GM19035 (cell line): ENCODE measurements around the gene PDILT.

Experiments used
- ATAC-seq: cut with Tn5 transposase; IDR thresholded peaks from one replicate; pipeline ENCODE4 v1.9.1; 2021; ENCODE audit not compliant: unreplicated experiment

PDILT gene

DNA sequence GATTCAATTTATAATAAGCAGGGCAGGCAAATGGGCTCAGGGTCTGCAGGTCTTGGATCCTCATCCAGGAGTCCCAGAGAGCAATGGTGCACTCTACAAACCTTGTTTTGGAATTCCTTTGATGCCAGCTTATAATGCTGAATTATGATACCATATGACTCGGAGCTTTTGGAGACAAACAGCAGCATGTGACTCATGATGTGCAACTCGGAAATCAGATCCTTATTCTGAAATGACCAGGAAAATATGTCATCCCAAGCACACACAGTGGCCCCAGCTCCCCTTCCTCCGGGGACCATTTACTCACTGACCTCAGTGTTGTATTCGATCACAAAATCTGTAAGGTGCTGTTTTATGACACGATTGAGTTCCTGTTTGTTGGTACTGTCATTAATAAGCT lies 31.8 kb downstream of the PDILT start:
- no peak for ATAC-seq

GRCh38 chr16:20369452-20370054 lies 35.0 kb downstream of the PDILT start:
- ATAC-seq: no peak

DNA sequence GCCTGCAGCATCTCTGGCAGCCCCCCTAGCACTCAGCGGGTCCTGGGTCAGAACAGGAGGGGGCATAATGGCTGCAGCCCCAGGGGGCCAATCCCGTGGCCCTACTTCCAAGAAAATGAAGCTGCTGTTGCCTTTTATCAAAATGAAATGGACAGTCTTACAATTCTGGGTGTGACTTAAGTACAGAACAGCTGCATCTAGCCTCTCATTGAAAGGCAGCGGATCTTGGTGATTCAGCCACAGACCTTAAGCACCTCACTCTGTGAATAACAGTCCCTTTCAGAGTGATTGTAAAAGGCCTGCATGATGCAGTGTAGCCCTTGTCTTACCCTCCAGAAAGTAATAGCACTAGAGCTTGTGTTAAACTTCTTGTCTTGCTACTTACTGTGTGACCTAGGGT lies 40.5 kb downstream of the PDILT start:
- no peak for ATAC-seq

GRCh38 chr16:20363191-20363590 lies 41.3 kb downstream of the PDILT start:
- no peak for ATAC-seq

DNA sequence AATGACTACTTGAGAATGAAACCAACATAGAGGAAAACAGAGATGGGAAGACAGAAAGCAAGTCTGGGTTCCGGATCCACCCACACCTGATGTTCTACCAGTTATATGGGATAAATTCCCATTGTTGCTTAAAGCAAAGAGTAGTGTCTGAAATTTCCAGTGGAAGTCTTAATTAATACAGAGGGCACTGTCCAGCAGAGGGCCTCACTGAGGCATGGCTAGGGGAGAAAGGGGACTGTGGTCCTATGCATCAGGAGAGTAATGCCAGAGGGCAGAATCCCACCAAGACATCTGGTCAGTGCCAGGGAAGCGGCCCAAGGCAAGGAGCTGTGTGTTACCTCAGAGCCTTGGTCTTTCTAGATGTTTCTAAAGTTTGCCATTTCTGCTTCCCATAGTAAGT lies 44.5 kb downstream of the PDILT start:
- no peak for ATAC-seq

DNA sequence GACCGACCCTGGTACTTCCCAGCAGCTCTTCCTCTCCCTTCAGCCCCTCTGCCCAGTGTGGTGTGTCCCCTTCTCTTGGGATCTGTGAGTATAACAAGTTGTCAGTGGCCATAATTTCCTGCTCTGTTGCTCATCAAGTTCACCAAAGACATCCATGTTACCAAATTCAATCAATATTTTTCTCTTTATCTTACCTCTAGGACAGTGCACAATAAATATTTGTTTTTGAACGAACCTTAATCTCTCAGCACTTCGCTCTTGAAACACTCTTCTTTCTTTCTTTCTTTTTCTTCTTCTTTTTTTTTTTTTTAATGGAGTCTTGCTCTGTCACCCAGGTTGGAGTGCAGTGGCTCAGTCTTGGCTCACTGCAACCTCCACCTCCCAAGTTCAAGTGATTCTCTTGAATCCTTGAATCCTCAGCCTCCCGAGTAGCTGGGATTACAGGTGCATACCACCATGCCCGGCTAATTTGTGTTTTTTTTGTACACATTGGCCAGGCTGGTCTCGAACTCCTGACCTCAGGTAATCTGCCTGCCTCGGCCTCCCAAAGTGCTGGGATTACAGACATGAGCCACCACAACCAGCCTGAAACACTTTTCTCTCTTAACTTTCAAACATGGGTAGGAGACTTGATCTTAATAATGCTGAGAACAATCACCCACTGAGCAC lies 49.3 kb downstream of the PDILT start:
- ATAC-seq: no peak

DNA sequence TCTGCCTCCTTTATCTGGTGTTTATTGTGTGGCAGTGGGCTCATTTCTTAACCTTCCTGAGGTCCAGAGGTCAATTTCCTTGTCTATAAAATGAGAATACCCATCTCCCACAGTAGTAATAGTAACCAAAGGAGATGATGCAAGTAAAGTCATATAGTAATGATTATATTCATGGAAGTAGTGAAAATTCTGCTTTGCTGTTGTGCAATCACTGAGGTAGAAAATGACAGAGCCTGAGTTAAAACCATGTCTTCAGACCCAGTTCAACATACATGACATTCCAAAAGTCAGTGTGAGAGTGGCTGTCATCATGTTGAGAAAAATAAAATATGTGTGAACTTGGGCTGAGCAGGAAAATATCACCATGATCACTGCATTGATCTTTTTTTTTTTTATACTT lies 51.2 kb downstream of the PDILT start:
- no peak for ATAC-seq

- ATAC-seq: no peak
Measured at GRCh38 chr16:20352615-20353014, 51.9 kb downstream of the PDILT start, which contains the start of gene UMOD. Gene UMOD (minus strand): TSS chr16:20352715. CDS start chr16:20350737, 1,978 bp downstream.

DNA sequence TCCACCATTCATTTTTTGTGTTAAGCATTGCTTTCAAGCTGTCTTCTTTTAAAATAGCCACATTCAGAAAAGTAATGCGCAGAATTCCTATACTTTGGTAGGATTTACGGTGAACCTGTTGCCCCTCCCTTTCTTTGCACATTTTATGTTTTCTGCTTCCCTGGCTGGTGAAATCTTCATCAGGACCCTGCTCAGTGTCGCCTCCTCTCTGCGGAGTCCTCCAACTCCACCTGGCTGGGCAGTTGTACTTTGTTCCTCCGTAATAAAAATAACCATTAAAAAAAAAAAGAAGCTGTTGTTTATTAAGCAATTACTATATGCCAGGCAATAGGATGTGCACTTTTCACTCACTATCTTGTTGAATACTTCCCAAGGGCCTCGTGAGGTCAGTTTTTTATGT lies 54.9 kb downstream of the PDILT start:
- no peak for ATAC-seq

DNA sequence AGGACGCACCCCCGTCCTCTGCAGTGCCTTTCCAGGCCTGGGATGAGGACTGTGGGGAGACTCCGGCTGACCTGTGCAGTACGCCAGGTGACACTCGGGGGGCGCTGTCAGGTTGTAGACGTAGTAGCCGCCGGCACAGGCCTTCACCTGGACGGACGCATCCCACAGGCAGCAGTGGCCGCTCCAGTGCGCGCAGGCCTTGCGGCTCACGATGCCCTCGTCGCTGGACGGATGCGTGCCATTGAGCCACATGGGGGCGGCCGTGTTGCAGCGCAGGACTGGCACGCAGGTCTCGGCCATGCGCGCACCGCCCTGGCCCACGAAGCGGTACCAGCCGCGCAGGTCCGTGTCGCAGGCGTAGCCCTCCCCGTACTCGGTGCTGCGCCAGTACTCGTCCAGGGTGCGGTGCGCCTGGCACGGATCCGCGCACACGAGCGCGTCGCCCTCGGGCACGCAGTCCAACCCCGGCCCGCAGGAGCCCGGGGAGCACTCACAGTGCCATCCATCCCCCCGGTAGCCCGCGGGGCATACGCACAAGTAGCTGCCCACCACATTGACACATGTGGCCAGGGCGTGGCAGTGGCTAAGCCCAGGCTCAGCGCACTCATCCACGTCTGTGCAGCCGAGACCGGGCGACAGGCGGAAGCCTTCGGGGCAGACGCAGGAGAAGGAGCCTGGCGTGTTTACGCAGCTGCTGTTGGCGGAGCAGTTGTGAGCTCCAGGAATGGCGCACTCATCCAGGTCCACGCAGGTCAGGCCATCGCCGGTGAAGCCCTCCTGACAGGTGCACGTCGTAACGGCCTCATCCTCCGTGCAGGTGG lies 56.0 kb downstream of the PDILT start:
- no peak for ATAC-seq

DNA sequence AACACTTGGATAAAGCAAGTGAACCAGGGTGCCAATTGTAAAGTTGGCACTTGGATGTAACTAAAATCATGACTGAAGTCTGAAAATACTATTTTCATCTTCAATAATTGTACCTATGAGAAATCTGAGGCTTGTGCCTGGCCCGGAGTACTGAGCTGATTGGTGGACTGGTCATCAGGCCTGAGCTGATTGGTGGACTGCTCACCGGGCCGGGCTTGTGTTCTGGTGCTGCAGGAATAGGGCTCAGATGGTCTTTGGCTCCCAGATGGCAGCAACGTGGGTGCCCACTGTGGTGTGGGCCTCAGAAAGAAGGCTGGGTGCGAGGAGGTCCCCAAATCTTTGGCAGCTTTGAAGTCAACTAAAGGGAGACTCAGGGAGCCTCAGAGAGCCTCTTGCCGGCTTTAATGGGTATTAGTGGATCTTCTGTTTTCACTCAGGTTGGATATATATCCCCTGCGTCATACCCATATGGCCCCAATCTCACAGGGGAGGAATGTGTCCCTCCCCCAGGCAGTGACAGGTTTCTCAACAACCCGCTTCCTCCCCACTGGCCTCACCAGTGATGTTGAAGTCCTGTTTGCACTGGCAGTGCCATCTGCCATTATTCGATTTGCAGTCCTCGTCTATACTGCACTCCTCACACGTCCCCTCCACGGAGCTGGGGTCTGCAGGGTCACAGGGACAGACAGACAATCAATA lies 56.7 kb downstream of the PDILT start:
- ATAC-seq: no peak

DNA sequence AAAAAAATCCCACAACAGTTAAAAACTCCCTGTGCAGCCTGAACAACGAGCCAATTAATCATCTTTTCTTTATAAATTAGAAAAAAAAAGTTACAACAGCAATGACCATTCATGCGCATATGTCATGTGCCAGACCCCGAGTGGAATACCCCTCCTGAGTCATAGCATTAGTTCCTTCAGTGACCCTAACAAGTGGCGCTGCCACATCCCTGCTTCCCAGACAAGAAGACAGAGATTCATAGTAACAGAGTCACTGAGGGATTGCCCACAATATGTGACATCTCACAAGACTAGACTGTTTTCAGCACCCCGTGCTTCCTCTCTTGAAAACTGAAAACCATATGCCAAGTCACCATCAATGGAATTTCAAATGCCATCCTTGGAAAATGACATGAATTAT lies 59.9 kb downstream of the PDILT start:
- no peak for ATAC-seq

DNA sequence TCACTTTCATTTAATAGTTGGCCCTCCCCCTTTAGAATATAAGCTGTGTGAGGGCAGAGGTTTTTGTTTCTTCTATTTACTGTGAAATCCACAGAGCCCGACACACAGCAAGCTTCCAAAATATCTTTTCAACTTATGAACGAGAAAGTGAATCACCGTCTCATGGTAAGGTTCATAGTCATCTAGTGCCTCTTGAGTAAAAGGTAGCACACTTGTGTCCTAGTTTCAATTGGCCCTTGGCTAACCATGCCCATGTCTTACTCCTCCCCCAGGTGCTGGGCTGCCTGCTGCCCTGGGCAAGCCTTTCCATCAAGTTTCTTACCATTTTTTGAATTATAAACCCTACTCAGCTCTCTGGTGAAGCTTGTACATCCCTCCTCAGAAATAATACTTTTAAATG lies 64.8 kb downstream of the PDILT start:
- no peak for ATAC-seq

- ATAC-seq: no peak
Measured at GRCh38 chr16:20336955-20337354, 67.6 kb downstream of the PDILT start.

DNA sequence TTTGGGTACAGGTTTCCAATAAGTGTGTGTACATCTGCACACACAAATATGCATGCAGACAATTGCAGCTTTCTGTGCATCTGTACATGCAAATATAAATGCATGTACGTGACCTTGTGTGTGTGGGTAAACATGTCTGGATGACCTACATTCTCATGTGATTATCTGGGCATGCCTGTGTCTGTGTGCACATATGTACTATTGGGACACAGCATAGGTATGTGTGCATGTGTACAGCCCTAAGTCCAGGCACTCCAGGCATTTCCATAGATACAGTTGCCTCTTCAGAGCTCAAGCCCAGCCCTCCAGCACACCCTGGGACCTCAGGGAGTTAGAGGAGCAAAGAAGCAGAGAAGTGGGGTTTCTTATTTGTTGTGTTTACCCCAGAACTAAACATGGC lies 70.1 kb downstream of the PDILT start:
- ATAC-seq: no peak

DNA sequence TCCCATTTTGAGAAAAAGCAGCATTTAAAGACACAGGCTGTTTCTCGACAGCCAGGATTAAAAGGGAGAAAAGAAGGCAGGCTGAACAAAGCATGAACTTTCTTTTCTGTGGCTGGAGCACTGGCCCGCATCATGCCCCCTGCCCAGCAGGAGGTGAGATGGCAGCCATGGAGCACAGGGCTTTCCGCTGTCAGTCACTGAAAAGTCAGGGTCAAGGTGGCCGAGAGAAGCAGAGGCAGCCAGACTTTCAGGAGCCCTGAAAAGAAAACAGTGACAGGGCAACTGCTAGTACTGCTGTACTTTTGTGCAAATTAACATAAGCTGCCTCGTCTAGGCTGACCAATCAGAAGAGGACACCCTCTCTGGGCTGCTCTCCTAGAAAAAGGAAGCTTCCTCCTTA lies 71.4 kb downstream of the PDILT start:
- no peak for ATAC-seq

DNA sequence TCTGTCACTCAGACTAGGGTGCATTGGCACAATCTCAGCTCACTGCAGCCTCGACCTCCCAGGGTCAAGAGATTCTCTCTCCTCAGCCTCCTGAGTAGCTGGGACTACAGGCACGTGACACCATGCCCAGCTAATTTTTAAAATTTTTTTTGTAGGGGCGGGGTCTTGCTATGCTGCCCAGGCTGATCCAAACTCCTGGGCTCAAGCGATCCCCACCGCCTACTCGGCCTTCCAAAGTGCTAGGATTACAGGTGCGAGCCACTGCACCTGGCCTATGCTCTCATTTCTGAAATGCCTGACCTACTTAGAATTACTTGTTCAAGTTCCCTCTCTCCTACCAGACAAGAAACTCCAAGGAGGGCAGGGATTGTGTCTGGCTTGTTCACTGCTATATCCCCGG lies 72.1 kb downstream of the PDILT start:
- ATAC-seq: no peak

- no peak for ATAC-seq
Measured at GRCh38 chr16:20331635-20332034, 72.9 kb downstream of the PDILT start.

DNA sequence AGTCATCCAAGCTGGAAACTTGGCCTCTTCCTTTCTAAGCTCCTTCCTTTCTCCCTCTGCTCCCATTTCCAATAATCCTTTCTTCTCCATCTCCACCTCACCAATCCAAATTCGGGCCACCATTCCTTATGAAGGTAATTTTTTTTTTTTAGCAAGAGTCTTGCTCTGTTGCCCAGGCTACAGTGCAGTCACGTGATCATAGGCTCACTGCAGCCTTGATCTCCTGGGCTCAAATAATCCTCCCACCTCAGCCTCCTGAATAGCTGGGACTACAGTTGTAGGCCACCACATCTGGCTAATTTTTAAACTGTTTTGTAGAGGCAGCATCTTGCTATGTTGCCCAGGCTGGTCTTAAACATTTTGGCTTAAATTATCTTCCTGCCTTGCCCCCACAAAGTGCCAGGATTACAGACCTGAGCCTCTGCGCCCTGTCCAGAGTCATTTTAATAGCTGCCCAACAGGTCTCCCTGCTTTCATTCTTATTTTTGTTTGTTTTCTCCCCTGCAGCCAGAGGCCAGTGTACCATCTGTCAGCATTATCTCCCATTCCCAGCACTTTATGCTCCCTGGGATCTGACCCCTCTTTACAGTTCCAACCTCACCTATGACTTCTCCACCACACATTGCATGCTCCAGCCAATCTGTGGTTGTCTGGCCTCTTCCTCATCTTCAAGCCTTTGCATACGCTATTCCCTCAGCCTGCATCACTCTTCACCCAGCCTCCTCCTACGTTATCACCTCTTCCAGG lies 75.0 kb downstream of the PDILT start:
- ATAC-seq: no peak

DNA sequence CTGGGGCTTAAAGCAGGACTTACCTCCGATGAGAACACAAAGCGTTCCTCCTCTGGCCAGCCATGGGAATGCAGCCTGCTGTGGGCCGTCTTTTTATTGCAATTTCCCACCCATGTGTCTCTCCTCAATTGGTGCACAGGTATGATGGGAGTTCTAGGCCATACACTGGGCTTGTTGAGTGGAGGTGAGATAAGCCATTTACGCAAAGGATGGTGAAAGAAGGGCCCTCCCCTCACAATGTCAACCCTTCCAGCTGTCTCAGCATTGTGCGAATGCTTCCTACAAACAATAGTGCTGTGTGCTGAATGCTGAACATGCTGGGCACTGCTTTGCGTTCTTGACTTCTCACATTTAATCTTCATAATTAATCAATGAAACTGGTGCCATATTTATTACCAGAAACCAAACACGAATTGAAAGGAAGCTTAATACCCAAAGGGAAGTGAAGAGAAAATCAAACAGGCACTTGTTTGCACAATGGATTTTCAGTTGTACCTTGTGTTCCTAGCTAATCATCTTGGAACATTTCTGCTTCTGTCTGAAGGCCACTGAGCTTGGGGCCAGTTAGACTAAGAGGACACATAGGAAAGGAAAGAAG lies 77.0 kb downstream of the PDILT start, which contains the start of gene GP2:
Gene GP2, minus strand, starts transcription at position 70 of the 598 bp plus-strand sequence. CDS start 1,082 bp downstream, outside the sequence.
- ATAC-seq: no peak
